GM18868 (cell line): ENCODE measurements around the gene AGMO.
"Not testable (repeated sequence)": the region's sequence is repeated elsewhere in the genome, so short reads cannot be mapped to it uniquely, and the experiment has no call there.

Experiments used
- ATAC-seq: cut with Tn5 transposase; IDR thresholded peaks from one replicate; pipeline ENCODE4 v1.9.1; 2021; ENCODE audit warnings: mild to moderate bottlenecking, moderate library complexity; ENCODE audit not compliant: unreplicated experiment

Gene AGMO

GRCh38 chr7:15560968-15561367 lies 847 bp downstream of the AGMO start:
- no peak for ATAC-seq

GRCh38 chr7:15559416-15559928 lies 2.3 kb downstream of the AGMO start:
- no peak for ATAC-seq

DNA sequence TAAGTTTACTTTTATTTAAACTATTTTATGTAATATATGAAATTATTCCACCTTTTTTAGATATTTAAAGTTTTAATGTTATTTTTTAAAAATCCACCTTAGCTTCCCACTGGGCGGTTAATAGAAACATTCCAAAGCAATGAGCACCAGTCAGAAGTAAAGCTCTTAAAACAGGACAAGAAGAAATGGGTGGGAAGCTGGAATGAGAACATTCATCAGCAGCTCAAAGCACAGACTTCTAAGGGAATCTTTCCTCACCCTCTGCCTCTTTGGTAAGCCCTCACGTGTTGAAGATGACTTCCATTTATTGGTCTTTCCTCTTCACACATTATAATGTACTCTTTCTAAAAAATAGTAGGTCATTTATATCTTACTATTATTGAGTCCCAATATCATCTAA lies 3.1 kb downstream of the AGMO start:
- no peak for ATAC-seq

DNA sequence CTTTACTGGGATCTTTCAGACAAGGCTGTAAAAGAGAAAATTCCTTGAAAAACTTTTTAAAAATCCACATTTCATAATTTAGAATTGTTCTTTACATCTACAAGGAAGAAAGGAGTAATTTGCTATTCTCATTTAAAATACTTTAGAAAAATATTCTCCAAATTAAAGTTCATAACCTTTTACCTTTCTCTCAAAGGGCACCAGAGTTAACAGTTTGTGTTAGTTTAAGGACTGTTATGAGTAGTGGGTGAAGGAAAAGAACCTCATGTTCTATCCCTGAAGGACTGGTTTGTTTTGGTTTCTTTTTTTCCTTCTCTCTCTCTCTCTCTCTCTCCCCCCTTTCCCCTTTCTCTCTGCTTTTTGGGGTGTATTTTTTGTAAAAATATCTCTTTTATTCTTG lies 4.1 kb downstream of the AGMO start:
- no peak for ATAC-seq

GRCh38 chr7:15557186-15557585 lies 4.6 kb downstream of the AGMO start:
- ATAC-seq = no peak

GRCh38 chr7:15556339-15557105 lies 5.3 kb downstream of the AGMO start:
- ATAC-seq = no peak

DNA sequence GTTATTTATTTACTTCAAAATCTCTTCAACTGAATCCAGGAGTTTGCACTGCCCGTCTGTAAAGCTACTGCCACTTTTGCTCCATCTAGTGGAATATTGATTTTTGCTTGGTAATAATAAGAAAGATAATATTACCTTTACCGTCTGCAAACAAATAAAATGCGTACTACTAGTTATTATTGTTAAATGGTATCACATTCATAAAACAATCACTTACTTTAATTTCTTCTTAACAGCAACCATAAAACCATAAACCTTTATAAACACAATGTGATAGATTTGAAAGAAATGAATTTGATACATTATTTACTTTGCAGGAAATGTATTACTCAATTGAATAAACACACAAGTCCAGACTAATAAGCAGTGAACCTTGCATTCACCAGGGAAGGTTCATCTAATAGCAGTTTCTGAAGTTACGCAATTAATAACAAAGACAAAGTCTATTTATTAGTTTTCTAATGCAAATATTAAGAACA lies 6.4 kb downstream of the AGMO start:
- no peak for ATAC-seq

GRCh38 chr7:15554744-15555143 lies 7.1 kb downstream of the AGMO start:
- no peak for ATAC-seq

DNA sequence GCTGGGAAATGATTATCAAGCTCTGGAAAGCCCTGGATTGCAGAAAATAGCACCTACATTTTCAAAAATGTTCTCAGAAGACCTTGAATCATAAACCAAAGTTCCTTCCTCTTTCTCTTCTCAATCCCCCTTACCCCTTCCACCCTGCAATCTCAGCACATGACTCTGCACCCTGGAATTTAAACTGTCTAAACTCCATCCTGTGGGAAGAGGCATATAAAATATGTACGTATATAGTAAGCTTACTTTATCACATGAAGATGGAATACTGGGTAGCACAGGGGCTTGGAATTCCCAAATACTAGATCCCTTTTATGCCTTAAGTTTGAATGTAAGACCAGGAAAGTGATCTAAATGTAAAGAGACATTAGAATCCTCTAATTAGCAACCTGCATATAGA lies 7.7 kb downstream of the AGMO start:
- ATAC-seq = no peak

GRCh38 chr7:15547320-15547719 lies 14.5 kb downstream of the AGMO start:
- not testable (repeated sequence) for ATAC-seq

- ATAC-seq = no peak
These were observed 15.5 kb downstream of the AGMO start for GRCh38 chr7:15546272-15546792.

DNA sequence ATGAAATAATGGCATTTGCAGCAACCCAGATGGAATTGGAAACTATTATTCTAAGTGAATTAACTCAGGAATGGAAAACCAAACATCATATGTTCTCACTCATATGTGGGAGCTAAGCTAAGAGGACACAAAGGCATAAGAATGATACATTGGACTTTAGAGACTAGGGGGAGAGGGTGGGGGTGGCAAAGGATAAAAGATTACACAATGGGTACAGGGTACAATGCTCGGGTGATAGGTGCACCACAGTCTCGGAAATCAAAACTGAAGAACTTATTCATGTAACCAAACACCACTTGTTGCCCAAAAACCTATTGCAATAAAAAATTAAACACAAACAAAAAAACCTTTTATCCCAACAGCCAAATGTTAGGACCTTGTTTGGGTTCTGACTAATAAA lies 17.8 kb downstream of the AGMO start:
- no peak for ATAC-seq

GRCh38 chr7:15543256-15543655 lies 18.6 kb downstream of the AGMO start:
- ATAC-seq = no peak

GRCh38 chr7:15527648-15528047 lies 34.2 kb downstream of the AGMO start:
- no peak for ATAC-seq

- ATAC-seq = no peak
These were observed 36.1 kb downstream of the AGMO start for GRCh38 chr7:15525652-15526263.

GRCh38 chr7:15524077-15524476 lies 37.7 kb downstream of the AGMO start:
- no peak for ATAC-seq

GRCh38 chr7:15517865-15518264 lies 44.0 kb downstream of the AGMO start:
- not testable (repeated sequence) for ATAC-seq

DNA sequence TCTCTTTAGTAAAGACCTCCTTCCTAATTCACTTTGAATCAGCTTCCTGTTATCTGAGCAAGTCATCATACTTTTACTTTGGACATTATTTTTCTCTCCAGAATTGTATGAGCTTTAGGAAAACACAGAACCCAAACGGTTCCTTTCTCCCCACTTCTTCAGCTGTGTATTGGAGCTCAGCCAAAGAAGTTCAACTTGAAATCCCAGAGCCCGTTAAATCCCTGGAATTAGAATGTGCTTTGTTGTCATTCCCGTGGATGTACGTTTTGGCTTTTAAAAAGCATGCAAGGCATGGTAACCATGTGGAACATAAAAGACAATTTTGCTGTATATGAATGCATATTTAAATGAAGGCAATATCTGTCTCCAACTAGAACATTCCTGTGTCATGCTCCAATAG lies 46.6 kb downstream of the AGMO start:
- no peak for ATAC-seq

- no peak for ATAC-seq
These were observed 53.6 kb downstream of the AGMO start for GRCh38 chr7:15508258-15508657.

- ATAC-seq = no peak
These were observed 54.1 kb downstream of the AGMO start for GRCh38 chr7:15507708-15508107.

- no peak for ATAC-seq
These were observed 54.6 kb downstream of the AGMO start for GRCh38 chr7:15507171-15507570.

DNA sequence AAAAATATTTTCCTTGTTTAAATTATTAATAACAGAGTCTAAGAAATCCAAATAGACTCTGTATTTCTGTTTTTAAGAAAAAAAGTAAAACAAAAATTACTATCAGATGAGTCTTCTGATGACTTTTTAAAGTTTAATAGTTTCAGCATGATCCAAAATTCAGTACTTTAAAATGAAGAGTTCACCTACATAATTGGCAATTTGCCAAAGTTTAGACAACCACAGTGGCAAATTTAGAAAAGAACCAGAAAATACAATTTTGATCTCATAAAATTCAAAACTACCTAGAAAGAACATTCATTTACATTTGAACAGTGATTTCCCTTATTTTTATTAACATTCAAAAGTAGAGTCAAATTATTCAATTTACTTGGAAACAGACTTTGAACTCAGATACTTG lies 56.1 kb downstream of the AGMO start:
- no peak for ATAC-seq
